ENCODE measurements around the gene ACBD3.
A peak's percentile ranks its signal among the peaks of the same experiment; 100 is the strongest.
"Not testable (repeated sequence)": the region's sequence is repeated elsewhere in the genome, so short reads cannot be mapped to it uniquely, and the experiment has no call there.

Gene ACBD3

GRCh38 chr1:226209307-226210059 lies 22.9 kb upstream of the ACBD3 start:
- no peak for TF ChIP-seq CTCF (IDR thresholded peaks at IDR 0.05; ENCODE audit: extremely low read depth, missing control alignments)
- no peak for DNase-seq (ENCODE audit: low spot score)

- no peak for TF ChIP-seq CTCF (IDR thresholded peaks at IDR 0.05; ENCODE audit: extremely low read depth, missing control alignments)
- DNase-seq (ENCODE audit: low spot score), result no peak
Measured at GRCh38 chr1:226207048-226207447, 20.5 kb upstream of the ACBD3 start.

- TF ChIP-seq CTCF (IDR thresholded peaks at IDR 0.05; ENCODE audit: extremely low read depth, missing control alignments), result no peak
- DNase-seq (ENCODE audit: low spot score), result no peak
Measured at GRCh38 chr1:226204198-226204597, 17.7 kb upstream of the ACBD3 start.

GRCh38 chr1:226203655-226204054 lies 17.1 kb upstream of the ACBD3 start:
- no peak for TF ChIP-seq CTCF (IDR thresholded peaks at IDR 0.05; ENCODE audit: extremely low read depth, missing control alignments)
- no peak for DNase-seq (ENCODE audit: low spot score)

GRCh38 chr1:226203240-226203639 lies 16.7 kb upstream of the ACBD3 start:
- no peak for TF ChIP-seq CTCF (IDR thresholded peaks at IDR 0.05; ENCODE audit: extremely low read depth, missing control alignments)
- DNase-seq (ENCODE audit: low spot score), result no peak

- not testable (repeated sequence) for DNase-seq (ENCODE audit: low spot score)
Measured at GRCh38 chr1:226202666-226203065, 16.1 kb upstream of the ACBD3 start.

GRCh38 chr1:226202246-226202645 lies 15.7 kb upstream of the ACBD3 start:
- TF ChIP-seq CTCF (IDR thresholded peaks at IDR 0.05; ENCODE audit: extremely low read depth, missing control alignments), result no peak
- DNase-seq (ENCODE audit: low spot score), result no peak

- peak; percentile 46 for TF ChIP-seq CTCF (IDR thresholded peaks at IDR 0.05; ENCODE audit: extremely low read depth, missing control alignments)
- peak; percentile 67 for DNase-seq (ENCODE audit: low spot score)
Measured at GRCh38 chr1:226201029-226201593, 14.6 kb upstream of the ACBD3 start.
